Ascending aorta (tissue), 2 donors: ENCODE results near the gene LRBA. TPM values are rescaled to one million over a fixed set of nuclear protein-coding genes. Genes with fewer than 3 reads are reported as not detected.

Experiments used
- DNase-seq, 2 donors: peaks; one replicate each; pipeline ENCODE4 v3.0.0-alpha.2; 2019; ENCODE audit warnings: low spot score in 2 of 2
- H3K27ac ChIP-seq, 2 donors: fragments of 200-600 bp; sonication (generic); one replicate each; pipeline ENCODE4 v1.5.1; 2016 to 2017; ENCODE audit warnings: mild to moderate bottlenecking in 1 of 2
- H3K27me3 ChIP-seq: fragments of 200-600 bp; sonication (generic); one replicate; pipeline ENCODE4 v1.5.1; 2017
- H3K36me3 ChIP-seq, 2 donors: fragments of 200-600 bp; sonication (generic); one replicate each; pipeline ENCODE4 v1.5.1; 2016
- H3K4me1 ChIP-seq, 2 donors: fragments of 200-600 bp; sonication (generic); one replicate each; pipeline ENCODE4 v1.5.1; 2016 to 2017; ENCODE audit warnings: mild to moderate bottlenecking in 1 of 2
- H3K4me3 ChIP-seq, 2 donors: fragments of 200-600 bp; sonication (generic); one replicate each; pipeline ENCODE4 v1.5.1; 2016 to 2017; ENCODE audit warnings: mild to moderate bottlenecking in 1 of 2
- H3K9me3 ChIP-seq, 2 donors: fragments of 200-600 bp; sonication (generic); one replicate each; pipeline ENCODE4 v1.5.1; 2016
- CTCF ChIP-seq, 3 experiments: fragments of 200-600 bp in 2 of 3; fragments of 450-650 bp in 1 of 3; sonication (generic) in 2 of 3; IDR thresholded peaks; one replicate each; pipeline ENCODE4 v1.5.1; 2016 to 2019; ENCODE audit warnings: antibody characterized with exemption in 3 of 3, mild to moderate bottlenecking in 1 of 3, moderate library complexity in 1 of 3
- intact Hi-C: fragments of 100-400 bp; cut with DNase I; formaldehyde crosslinking; loops from one replicate; pipeline ENCODE4 v1.15.1; 2023
- total RNA-seq: library from RNA; depleted of rRNA; stranded (reverse); fragments of >200 nt; gene quantifications from one replicate; pipeline ENCODE4 v1.1.0, GENCODE V29; 2016

The LRBA gene
- total RNA-seq, 1 donor from 2014 or later = 15.2 TPM

GRCh38 chr4:150647008-150647407 lies 368.1 kb downstream of the LRBA start:
- Histone ChIP-seq H3K4me1 (no peaks in the 10 kb centered on the region), H3K27me3 (no peaks in the 10 kb centered on the region), H3K9me3 (no peaks in the 10 kb centered on the region), H3K36me3 (no peaks in the 10 kb centered on the region), H3K27ac (no peak overlapping the region), H3K4me3 (no peak overlapping the region)
- DNase-seq = no peak
- intact Hi-C loops = no loop called here
- TF ChIP-seq CTCF (IDR thresholded peaks at IDR 0.05) = no peak

- H3K27me3 ChIP-seq = no peaks in the 10 kb centered on the region
- no peak overlapping the region for H3K27ac ChIP-seq
- H3K9me3 ChIP-seq = no peaks in the 10 kb centered on the region
- TF ChIP-seq CTCF (IDR thresholded peaks at IDR 0.05) = no peak
- H3K4me3 ChIP-seq = no peak overlapping the region
- H3K4me1 ChIP-seq = no peaks in the 10 kb centered on the region
- intact Hi-C loops = no loop called here
- no peak for DNase-seq
- no peaks in the 10 kb centered on the region for H3K36me3 ChIP-seq
Measured at GRCh38 chr4:150641612-150642011, 373.5 kb downstream of the LRBA start.

GRCh38 chr4:150632639-150633038 lies 382.4 kb downstream of the LRBA start:
- TF ChIP-seq CTCF (IDR thresholded peaks at IDR 0.05) = no peak
- Histone ChIP-seq H3K4me3 (no peak overlapping the region), H3K9me3 (peaks cover 0 to 8% of the 10 kb centered on the region in 2 donors), H3K36me3 (no peaks in the 10 kb centered on the region), H3K4me1 (no peaks in the 10 kb centered on the region), H3K27ac (no peak overlapping the region), H3K27me3 (no peaks in the 10 kb centered on the region)
- no peak for DNase-seq
- intact Hi-C loops = no loop called here

- DNase-seq = no peak
- no peak for TF ChIP-seq CTCF (IDR thresholded peaks at IDR 0.05)
- no peaks in the 10 kb centered on the region for H3K4me1 ChIP-seq
- H3K4me3 ChIP-seq = no peak overlapping the region
- H3K27ac ChIP-seq = no peak overlapping the region
- H3K27me3 ChIP-seq = no peaks in the 10 kb centered on the region
- intact Hi-C loops = no loop called here
- no peaks in the 10 kb centered on the region for H3K36me3 ChIP-seq
- H3K9me3 ChIP-seq = no peaks in the 10 kb centered on the region
Measured at GRCh38 chr4:150628073-150628472, 387.0 kb downstream of the LRBA start.

- intact Hi-C loops = no loop called here
Measured at GRCh38 chr4:150625033-150625432, 390.1 kb downstream of the LRBA start.

More at GRCh38 chr4:150625033-150625432, 390.1 kb downstream of the LRBA start:
- no peak overlapping the region for H3K4me3 ChIP-seq
- H3K4me1 ChIP-seq = no peaks in the 10 kb centered on the region
- no peaks in the 10 kb centered on the region for H3K27me3 ChIP-seq
- no peaks in the 10 kb centered on the region for H3K36me3 ChIP-seq
- no peak for TF ChIP-seq CTCF (IDR thresholded peaks at IDR 0.05)
- H3K27ac ChIP-seq = no peak overlapping the region
- DNase-seq = no peak
- H3K9me3 ChIP-seq = no peaks in the 10 kb centered on the region
